Forelimb muscle (tissue), 1 donor: ENCODE measurements around the gene SPOCK2. TPM values are rescaled to one million over a fixed set of nuclear protein-coding genes. Genes with fewer than 3 reads are reported as not detected.
"Not testable (repeated sequence)": the region's sequence is repeated elsewhere in the genome, so short reads cannot be mapped to it uniquely, and the experiment has no call there.

Source experiments
- DNase-seq: peaks from one replicate; pipeline ENCODE4 v3.0.0-alpha.2; 2013; ENCODE audit warnings: low read depth
- polyA plus RNA-seq: library from polyadenylated mRNA; unstranded; fragments of 120-200 nt; gene quantifications from one replicate; pipeline ENCODE4 v1.2.1, GENCODE V29; 2013; ENCODE audit not compliant: insufficient read length

The SPOCK2 gene
- polyA plus RNA-seq, 1 donor: 3.4 TPM

DNA sequence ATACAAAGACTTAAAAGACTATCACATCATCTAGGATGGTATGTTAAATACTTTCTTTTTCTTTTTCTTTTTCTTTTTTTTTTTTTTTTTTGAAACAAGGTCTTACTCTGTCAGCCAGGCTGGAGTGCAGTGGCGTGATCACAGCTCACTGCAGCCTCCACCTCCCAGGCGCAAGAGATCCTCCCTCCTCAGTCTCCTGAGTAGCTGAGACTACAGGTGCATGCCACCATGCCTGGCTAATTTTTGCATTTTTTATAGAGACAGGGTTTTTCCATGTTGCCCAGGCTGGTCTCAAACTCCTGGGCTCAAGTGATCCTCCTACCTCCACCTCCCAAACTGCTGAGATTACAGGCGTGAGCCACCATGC lies 19.6 kb upstream of the SPOCK2 start:
- not testable (repeated sequence) for DNase-seq

DNA sequence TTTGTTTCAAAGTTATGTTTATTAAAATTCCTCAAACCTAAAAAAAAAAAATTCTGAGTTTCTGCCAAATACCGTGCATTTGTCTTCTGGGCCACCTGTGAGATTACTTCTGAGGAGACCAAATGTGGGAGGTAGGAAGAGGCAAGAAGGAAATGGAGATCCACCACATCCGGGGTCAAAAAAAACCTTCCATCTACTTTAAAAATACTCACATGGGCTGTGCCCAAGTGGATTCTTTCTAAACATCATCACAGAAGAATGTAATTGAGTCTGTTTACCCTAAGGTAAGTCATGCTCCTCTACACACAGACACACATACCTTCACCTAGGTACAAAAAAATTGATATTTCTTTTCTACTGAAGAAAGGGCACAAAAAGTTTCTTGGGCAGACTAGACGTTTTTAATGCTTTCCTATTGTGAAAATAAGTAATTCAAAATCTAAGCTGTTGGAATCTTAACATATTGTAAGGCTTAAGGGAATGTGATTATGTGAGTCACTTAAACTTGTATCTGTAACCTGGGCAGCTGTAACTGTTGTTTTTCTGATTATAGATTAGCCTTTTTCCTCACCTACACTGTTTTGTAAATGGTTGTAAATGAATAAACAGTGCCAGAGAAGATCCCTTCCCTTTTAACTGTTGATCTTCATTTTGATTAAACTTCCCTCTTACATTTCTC lies 19.1 kb upstream of the SPOCK2 start:
- no peak for DNase-seq

DNA sequence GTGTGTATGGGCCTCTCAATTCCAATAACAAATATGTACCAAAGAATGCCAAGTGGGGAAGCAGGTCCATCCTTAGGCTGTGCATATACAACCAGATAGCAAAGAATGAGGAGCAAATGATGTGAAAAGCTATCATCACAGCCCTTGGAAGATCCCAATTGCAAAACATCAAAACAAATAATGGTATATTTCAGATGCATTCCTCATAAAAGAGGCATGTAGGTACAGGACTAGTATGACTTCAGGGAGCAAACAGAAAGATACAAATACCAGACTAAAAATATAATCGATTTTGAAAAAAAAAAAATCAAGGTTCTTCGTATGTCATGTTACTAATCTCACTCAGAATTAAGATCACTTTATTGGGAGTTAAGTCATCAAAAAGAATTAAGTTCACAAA lies 18.5 kb upstream of the SPOCK2 start:
- no peak for DNase-seq

DNA sequence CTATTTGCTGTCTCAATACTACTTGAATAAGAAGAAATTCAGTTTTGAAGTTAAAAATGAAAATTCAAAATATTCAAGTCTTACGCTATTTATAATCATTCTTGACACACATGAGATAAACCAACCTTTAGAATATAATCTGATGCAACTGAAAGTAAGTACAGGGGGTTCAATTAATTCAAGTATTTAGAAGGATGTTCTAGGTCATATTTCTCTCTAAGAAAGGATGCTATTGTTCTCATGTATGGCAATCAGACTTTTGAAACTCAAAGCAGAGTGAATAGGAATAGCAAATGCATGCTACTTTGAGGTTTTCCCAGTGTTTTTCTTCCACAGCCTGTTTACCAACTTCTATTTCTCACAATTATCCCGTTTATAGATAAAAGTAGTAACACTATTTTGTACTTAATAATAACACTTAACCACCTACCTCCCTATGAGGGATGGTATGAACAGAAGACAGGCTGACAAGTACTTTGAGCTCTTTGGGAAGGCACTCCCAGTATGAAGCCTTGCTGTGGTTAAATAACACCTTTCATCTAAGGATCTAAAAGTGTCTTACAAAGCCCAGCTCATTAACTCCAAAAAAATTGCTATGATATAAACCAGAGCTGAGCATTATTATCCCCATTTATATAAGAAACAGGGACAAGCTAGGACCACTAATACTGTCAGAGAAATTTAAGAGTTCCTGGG lies 18.0 kb upstream of the SPOCK2 start:
- no peak for DNase-seq

DNA sequence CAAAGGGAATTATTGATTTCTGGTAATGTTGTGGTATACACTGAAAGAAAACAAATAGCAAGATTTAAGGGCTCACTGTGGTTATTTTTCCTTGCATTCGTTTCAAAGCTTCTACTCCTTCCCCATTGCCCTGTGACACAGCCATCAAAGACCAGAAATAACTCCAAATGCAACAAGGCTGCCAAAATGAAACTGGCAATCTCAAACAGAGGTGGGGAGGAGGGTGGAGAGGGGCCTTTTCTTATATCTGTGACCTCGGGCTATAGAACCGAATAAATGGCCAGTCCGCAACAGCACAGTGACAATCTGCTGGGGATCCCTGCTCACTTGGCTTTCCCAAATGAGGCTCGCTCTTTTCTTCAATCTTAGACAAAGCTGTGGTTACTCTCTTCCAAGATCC lies 17.4 kb upstream of the SPOCK2 start:
- DNase-seq: no peak

DNA sequence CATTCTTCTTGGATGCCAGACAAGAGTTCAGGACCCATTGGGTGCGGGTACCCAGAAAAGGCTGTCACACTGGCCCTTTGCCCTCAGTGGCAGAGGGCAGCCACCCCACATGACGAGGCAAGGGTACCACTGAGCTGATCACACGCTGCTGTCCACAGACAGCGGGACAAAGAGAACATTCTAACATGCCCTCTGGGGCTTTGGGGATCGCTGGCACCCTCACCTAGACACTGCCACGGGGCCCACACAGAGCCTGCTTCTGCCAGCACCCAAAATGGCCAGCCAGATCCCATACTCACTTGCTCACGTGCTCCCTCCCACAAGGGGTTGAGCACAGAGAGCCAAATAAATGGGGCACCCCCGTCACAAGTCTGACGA lies 16.7 kb upstream of the SPOCK2 start:
- no peak for DNase-seq

DNA sequence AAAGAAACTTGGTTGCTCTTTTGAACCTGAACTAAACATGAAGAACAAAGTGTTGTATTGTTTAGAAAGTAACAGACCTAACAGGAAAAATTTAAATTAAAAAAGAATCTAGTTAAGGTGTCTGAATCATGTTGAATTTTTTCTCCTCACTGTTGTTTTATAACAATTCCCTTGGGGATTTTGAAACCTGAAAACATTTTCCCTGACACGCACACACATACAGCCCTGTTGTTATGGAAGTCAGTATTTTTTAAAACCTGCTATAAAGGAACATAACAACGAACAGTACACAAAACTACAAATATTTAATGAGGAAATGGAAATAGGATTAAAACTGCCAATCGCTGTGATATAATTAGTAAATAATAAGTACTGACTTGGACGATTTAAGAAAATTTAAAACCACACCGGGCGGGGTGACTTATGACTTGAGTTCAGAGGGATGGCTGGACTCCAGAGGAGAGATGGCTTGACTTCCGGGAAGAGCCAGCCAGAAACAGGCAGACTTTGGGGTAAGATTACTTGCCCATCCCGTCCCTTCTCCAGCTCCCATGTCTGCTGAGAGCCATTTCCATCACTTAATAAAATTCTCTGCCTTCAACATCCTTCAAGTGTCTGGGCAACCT lies 16.2 kb upstream of the SPOCK2 start:
- DNase-seq: no peak

DNA sequence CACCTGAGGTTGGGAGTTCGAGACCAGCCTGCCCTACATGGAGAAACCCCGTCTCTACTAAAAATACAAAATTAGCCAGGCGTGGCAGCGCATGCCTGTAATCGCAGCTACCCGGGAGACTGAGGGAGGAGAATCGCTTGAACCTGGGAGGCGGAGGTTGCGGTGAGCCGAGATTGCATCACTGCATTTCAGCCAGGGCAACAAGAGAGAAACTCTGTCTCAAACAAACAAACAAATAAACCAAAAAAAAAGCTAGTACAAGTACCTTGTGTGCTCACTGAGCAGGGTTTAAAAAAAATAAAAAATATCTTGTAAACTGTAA lies 11.2 kb upstream of the SPOCK2 start:
- DNase-seq: no peak

GRCh38 chr10:72098836-72099599 lies 10.7 kb upstream of the SPOCK2 start:
- no peak for DNase-seq

- no peak for DNase-seq
Measured at GRCh38 chr10:72098301-72098835, 10.0 kb upstream of the SPOCK2 start.

DNA sequence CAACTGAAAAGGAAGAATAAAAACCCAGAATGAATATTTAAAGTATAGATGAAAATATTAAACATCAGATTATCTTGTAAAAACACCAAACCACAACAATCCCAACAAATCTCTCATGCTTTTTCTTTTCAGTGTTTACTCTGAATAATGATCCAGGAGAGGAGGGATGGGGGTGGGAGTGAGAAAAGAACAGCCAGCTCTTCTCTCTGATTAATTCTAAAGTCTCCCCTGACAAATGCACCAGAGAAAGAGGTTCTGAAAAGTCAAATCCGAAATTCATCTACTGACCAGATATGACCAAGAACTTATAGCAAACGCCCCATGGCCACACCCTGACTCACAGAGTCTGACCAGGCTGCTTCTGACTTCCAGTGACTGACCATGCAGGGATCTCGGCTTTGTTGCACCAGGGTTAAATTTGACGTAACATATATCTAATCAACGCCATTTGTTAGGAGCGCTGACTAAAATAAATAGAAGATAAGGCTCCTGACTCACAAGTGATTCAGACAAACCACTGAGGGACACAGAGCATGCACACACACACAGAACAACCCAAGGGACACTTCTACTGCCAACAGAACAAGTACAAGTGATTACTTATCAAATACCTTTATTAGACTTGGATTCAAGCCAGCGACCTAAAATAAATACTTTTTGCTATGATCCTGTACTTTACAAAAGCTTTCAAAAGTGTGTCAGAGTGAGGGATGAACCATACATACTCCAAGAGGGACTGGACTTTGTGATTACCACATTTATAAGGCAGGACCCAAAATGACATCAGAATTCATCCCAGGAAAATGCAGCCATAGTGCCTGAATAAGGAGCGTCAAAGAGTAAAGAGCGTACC lies 9.3 kb upstream of the SPOCK2 start:
- no peak for DNase-seq

DNA sequence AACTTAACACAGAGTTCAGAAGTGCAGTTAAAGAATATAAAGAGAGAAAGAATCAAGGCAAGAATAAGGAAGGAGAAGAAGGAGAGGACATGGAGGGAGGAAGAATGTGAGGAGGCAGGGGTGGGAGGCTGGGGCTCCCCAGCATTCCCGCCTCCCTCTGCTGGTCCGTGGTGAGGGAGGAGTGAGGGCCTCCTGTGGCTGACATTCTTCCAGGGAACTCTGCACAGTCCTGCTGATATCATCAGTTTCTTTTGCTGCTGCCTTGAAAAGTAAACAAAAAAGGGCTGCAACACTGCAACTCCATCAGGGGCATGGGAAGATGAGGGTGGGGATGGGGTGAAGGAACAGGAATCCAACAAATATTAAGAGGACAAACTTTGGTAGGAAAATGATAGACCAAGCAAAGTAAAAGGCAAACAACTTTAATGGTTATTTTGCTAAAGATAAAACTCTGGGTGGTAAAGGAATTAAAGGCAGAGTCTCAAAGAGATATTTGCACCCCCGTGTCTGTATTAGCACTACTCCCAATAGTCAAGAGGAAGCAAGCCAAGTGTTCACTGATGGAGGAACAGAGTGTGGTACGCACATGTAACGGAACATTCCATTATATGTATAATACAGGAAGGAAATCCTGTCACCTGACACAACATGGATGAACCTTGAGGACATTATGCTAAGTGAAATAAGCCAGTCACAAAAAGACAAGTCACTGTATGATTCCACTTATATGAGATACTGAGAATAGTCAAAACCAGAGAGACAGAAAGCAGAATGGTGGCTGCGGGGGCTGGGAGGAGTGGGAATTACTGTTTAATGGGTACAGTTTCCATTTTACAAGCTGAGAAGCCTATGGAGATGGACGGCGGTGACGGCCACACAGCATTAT lies 8.0 kb upstream of the SPOCK2 start:
- no peak for DNase-seq

DNA sequence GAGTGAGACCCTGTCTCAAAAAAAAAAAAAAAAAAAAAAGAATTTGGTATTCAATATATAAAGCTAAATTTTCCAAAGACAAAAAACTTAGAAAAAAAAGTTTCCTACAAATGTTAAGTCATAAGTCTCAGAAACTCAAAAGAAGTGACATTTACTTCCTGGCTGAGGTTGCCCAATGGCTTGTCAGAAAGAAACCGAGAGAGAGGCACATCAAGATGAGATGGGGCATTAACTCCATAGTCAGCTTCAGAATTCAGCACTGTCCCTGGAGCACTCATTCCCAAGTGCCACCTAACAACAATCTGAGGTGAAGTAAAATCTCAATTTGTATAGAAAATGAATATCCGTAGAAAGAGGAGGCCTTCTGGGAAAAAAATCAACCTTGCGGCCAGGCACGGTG lies 6.8 kb upstream of the SPOCK2 start:
- no peak for DNase-seq

DNA sequence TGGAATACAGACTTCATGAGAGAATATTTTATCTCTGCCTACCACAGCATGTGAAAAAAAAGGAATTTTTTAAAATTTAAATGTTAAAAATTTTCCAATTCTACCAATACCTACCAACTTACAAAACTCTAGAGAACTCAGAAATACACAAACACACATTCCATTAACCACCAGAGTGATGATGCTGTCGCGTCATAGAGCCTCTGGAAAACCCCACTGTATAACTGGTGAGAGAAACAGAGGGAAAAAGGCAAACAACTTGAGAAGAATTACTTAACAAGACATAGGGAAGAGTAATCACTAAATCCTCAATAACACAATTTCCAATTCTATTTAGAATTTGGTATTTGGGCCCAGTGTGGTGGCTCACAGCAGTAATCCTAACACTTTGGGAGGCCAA lies 6.2 kb upstream of the SPOCK2 start:
- no peak for DNase-seq

- no peak for DNase-seq
Measured at GRCh38 chr10:72093450-72093849, 5.1 kb upstream of the SPOCK2 start.

DNA sequence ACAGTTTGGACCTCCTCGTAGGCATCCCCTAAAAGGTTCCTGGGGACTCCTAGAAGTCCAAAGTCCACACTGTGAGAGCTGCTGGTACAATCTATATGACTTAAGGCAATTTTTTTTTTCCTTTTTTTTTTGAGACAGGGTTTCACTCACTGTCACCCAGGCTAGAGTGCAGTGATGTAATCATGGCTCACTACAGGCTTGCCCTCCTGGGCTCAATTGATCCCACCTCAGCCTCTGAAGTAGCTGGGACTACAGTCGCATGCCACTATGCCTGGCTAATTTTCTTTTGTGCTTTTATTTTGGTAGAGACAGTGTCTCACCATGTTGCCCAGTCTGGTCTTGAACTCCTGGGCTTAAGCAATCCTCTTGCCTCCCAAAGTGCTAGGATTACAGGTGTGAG lies 4.6 kb upstream of the SPOCK2 start:
- no peak for DNase-seq

DNA sequence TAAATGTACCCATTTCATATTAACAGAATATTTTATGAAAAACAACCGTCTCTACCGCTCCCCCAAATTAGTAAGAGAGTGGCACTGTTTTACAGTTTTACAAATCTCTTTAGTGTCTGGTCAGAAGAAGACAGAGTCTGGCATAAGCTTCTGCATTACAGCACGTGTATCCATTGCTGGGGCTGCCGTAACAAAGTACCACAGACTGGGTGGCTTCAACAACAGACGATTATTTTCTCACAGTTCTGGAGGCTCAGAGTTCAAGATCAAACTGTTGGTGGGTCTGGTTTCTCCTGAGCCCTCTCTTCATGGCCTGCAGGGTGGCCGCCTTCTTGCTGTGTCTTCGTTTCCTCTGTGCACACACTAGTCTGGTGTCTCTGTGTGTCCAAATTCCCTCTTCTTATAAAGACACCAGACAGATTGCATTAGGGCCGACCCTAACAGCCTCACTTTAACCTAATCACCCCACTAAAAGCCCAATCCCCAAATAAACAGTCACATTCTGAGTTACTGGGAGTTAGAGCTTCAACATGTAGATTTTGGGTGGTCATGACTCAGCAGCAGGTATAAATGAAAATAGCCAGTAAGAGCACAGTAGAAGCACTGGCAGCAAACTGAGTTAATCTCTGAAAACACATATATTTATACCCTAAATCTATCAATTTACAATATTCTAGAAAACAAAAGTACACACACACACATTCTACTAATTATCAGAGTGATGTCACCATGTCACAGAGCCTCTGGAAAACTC lies 4.0 kb upstream of the SPOCK2 start:
- no peak for DNase-seq

GRCh38 chr10:72090326-72090725 lies 2.0 kb upstream of the SPOCK2 start:
- no peak for DNase-seq

- no peak for DNase-seq
Measured at GRCh38 chr10:72089618-72090017, 1.3 kb upstream of the SPOCK2 start.
